ENCODE data around the gene KIF20A.

- TF ChIP-seq, protein P1, sequence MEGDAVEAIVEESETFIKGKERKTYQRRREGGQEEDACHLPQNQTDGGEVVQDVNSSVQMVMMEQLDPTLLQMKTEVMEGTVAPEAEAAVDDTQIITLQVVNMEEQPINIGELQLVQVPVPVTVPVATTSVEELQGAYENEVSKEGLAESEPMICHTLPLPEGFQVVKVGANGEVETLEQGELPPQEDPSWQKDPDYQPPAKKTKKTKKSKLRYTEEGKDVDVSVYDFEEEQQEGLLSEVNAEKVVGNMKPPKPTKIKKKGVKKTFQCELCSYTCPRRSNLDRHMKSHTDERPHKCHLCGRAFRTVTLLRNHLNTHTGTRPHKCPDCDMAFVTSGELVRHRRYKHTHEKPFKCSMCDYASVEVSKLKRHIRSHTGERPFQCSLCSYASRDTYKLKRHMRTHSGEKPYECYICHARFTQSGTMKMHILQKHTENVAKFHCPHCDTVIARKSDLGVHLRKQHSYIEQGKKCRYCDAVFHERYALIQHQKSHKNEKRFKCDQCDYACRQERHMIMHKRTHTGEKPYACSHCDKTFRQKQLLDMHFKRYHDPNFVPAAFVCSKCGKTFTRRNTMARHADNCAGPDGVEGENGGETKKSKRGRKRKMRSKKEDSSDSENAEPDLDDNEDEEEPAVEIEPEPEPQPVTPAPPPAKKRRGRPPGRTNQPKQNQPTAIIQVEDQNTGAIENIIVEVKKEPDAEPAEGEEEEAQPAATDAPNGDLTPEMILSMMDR (IDR thresholded peaks at IDR 0.05) = no peak
- no peak for TF ChIP-seq POLR2A (IDR thresholded peaks at IDR 0.05)
Measured at GRCh38 chr5:138224712-138225111, 45.8 kb downstream of the KIF20A start.

All from body of pancreas (tissue), 4 donors.